Epithelial cell of prostate (primary cell): ENCODE measurements around the gene BANP.

Experiments used
- DNase-seq: peaks from one replicate; pipeline ENCODE4 v3.0.0-alpha.2; 2011; ENCODE audit warnings: low read depth, low spot score
- H3K27ac ChIP-seq: fragments of 450-650 bp; 2 replicates; pipeline ENCODE4 v1.5.1; 2017; ENCODE audit warnings: mild to moderate bottlenecking

The BANP gene

DNA sequence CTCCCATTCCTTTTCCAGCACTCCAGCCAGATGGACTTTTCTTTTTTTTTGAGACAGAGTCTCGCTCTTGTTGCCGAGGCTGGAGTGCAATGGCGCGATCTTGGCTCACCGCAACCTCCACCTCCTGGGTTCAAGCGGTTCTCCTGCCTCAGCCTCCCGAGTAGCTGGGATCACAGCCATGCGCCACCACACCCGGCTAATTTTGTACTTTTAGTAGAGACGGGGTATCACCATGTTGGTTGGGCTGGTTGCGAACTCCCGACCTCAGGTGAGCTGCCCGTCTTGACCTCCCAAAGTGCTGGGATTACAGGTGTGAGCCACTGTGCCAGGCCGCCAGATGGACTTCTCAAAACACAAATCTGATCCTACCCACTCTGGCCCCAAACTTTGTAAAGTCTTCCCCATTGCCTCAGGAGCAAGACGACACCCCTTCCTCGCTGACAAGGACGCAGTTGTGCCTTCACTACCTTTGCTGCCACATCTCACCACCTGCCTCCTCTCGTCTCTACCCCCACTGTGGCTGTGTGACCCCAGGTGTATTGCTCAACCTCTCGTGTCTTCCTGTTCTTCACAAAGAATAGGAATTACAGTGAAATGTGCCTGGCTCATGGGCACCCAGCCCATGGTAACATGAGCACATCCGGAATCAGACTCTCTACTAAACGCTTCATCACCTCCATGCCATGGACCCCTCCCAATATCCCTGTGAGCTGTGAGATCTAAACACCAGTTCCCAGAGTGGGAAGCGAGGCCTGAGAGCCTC, 3.7 kb upstream of the BANP start:
- peak overlapping the region; percentile 13 for H3K27ac ChIP-seq
- DNase-seq, result no peak

DNA sequence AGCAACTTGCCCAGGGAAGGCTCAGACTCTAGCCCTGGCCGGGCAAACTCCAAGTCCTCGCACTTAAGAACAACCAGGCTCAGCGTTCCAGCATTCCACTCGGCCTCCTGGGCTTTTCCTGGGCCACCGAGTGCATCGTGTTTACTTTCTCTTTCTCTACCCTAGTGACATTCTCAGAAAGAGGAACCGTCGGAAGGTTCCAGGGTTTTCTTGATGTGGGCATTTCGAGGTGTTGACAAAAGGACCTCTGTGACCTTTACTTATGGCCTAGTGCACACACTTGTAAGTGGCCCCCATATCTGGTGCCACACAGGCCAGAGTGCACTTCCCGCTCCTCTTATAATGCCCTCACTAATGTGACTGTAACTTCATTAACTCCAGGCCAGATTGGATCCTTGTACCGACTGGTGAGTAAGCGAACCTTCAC, 3.1 kb upstream of the BANP start:
- peak overlapping the region; percentile 13 for H3K27ac ChIP-seq
- DNase-seq, result no peak

DNA sequence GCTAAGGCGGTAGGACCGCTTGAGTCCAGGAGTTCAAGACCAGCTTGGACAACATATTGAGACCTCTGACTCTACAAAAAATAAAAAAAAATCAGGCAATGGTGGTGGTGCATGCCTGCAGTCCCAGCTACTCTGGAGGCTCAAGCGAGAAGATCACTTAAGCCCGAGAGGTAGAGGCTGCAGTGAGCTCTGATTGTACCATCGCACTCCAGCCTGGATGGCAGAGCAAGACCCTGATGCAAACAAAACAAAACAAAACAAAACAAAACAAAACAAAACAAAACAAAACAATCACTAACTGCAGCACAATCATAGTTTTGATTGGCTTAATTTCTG, 2.5 kb upstream of the BANP start:
- DNase-seq, result no peak
- H3K27ac ChIP-seq, result no peak overlapping the region

DNA sequence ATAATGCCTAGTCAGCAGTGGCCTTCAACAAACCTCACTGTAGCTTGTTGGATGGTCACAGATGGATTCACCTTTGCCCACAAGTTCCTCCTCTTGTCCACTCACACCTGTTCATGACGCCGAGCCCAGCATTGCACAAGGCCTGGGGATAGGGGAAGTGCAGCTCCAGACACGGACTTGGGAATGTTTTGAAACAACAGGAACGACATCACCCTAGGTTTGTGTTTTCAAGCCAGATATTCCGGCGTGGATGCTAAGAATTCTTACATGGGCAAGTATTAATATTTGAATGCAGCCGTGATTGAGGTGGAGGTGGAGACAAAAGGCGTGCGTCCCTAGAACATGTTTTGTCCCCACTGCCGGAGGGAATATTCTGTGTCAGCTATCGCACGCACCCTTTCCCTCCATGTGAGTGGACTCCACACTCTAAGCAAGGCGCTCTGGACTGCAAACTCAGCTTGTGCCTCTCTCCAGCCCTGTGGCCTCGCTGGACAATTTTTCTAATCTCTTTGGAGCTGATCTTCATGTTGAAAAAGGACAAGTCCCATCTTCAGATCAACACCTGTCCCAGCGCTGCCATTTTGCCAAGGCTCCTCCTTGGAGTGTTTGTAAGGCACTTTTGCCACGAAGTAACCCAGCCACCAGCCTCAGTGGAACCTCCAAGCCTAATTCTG, 2.0 kb upstream of the BANP start:
- no peak overlapping the region for H3K27ac ChIP-seq
- DNase-seq, result no peak

DNA sequence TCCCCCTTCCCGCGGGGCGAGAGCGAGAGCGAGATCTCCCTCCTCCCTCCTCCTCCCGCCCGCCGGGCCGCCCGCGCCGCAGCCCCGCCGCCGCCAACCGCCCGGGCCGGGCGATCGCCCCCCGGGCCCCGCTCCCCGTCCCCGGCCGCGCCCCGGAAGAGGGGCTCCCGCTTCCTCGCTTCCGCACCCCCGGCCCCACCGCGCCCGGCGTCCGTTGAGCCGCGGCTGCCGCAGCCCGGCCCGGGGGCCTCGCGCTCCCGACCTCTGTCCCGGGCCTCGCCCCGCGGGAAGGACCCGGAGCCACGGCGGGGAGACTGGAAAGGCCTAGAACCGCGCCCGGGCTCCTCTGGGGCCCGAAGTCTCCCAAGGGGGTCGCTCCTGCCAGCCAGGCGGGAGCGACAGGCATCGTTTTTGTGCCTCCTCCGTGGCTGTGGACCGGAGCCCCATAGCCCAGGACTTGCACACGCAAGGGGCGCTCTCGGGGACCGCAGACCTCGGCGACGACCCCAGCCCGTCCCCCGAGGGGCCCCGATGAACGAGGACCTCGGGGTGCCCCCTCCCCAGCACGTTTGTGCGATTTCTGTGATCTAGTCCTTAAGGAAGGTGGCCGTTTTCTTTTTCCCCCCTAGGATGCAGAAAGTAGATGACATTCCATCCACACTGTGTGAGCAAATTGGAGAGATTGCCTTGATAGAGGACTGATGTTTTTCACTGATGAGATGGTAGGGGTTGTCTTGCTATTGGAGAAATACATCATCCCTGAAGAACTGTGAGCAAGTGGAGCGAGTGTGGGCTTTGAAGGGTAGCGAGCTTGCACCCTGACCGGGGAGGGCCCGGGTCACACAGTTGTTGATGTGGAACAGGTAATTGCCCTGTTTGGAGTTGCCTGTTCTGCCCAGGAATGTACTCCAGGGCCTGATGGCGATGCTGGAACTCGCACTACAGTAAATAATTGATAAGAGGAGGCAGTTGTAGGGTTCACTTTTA, 611 bp downstream of the BANP start:
- peak overlapping the region; percentile 88 for H3K27ac ChIP-seq
- no peak for DNase-seq

DNA sequence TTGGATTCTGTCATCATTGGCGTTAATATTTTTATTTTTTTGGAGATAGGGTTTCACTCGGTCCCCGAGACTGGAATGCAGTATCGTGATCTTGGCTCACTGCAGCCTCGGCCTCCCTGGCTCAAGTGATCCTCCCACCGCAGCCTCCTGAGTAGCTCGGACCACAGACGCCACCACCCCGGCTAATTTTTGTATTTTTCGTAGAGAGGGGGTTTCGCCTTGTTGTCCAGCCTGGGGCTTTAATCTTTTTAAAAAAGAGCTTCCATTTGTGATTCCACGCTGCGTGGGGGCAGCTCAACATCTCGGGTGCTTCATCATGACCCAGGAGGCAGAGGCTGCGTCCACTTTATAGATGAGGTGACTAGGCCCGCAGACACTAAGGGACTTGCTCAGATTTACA, 1.5 kb downstream of the BANP start:
- no peak for DNase-seq
- H3K27ac ChIP-seq, result no peak overlapping the region

DNA sequence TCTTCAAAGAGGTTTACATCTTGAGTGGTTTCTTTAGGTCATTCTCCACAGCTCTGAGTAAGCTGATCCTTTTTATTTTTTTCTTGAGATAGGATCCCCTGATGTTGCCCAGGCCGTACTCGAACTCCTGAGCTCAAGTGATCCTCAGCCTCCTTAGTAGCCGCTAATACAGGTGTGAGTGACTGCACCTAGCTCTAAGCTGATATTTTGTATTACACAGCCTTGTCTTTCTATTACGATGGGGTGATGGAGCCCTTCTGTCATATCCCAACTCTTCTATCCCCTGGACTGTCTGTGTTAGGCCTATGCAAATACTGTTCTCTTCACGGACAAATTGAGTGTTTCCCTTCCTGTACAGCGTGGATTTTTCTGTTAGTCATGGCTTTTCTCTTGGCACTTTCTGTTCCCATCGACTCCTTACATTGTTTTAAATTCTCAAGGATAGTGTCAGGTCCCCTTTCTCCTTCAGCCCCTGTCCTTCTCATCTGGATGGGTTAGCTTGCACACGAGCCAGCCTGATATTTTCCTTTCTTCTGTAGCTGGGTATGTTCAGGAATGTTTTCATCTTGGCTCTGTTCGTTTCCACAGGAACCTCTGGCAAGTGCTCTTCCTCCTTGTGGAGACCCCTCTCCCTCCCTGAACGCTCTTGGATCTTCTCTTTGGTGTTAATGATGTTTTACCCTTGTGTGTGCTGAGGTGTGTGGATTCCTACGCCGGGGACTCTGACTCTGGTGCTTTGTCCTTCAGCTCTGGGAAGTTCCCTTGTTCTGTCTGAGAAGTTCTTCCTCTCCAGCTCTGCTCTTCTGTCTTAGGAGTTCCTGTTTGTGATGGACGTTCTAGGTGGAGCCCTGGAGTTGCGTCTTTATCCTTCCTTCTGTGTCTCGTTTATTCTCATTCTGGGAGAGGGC, 2.3 kb downstream of the BANP start:
- H3K27ac ChIP-seq, result no peak overlapping the region
- DNase-seq, result no peak

DNA sequence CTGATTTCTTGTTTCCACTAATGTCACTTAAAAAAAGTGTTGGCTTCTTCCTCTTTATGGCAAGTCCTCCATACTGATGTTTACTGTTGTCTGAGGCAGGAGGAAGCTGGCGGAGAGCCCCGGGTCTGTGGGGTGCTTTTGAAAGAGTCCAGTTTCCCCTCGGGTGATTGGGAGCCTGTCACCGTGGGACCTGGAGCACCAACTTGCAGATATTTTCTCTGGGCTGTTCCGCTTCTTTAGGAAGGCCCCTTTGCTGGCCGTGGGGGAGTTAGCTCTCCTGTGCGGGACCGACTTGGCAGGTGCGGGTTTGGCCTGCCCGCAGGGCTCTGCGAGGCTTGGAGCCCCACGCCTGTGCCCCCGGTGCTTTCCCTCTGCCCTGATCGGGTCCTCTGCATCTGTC, 3.1 kb downstream of the BANP start:
- DNase-seq, result no peak
- no peak overlapping the region for H3K27ac ChIP-seq

DNA sequence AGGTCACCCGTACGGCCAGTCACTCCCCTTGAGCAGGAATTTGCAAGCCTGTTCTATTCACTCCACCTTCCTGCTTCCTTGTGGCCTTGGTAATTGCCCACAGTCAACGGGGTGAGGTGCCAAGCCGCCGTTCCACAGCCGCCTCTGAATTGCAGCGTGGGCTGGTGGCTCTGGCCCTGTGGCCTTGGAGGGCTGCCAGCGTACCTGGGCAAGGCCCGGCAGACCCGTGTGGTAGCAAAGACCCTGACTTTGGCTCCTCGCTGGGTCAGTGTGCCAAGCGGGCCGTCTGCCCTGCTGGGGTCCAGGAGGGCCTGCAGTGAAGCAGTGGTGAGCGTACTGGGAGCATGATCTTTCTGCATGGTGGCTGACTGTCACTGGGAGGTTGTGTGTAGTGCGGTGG, 3.6 kb downstream of the BANP start:
- DNase-seq, result no peak
- no peak overlapping the region for H3K27ac ChIP-seq

DNA sequence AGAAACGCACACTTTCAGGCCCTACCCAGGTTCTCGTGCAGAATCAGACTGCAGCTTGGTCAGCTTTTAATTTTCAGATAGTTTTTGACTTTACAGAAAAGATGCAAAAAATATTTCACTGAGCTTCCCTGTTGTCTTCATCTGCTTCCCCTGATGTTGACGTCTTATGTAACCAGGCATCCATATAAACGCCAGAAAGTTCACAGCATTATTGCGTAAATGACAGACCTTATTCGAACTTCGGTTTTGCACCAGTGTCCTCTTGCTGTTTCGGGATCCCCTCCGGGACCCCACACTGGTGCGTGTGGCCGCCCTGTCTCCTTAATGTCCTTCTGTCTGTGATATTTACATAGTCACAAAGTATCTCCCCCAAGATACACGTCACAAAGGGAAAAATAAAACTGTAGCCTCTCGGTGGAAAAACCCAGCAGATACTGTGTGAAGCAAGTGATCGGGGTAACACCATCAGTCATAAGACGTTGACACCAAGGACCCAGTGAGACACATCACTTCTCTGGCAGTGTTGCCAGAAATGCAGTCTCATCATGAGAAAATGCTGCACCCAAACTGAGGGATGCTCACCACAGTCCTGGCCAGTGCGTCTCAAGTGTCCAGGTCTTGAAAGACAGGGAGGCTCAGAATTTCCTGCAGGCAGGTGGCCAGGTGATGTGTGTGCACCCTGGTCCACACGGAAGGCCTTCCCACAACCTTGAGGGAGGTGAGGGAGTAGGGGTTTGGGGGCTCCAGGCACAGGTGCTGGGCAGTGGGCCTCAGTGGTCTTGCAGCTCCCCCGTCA, 4.3 kb downstream of the BANP start:
- H3K27ac ChIP-seq, result no peak overlapping the region
- no peak for DNase-seq

DNA sequence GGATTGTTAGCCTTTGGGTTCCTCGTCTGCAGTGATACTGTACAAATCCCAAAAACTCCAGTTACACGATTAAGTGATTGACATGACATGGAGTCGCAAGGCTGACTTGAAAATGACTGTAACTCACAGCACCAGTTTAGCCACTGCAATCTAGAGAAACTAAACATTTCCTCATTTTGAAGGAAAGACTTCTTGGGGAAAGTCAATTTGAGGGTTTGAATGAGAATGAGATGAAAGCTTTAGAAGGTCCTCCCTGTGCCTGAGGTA, 4.8 kb downstream of the BANP start:
- no peak overlapping the region for H3K27ac ChIP-seq
- DNase-seq, result no peak

DNA sequence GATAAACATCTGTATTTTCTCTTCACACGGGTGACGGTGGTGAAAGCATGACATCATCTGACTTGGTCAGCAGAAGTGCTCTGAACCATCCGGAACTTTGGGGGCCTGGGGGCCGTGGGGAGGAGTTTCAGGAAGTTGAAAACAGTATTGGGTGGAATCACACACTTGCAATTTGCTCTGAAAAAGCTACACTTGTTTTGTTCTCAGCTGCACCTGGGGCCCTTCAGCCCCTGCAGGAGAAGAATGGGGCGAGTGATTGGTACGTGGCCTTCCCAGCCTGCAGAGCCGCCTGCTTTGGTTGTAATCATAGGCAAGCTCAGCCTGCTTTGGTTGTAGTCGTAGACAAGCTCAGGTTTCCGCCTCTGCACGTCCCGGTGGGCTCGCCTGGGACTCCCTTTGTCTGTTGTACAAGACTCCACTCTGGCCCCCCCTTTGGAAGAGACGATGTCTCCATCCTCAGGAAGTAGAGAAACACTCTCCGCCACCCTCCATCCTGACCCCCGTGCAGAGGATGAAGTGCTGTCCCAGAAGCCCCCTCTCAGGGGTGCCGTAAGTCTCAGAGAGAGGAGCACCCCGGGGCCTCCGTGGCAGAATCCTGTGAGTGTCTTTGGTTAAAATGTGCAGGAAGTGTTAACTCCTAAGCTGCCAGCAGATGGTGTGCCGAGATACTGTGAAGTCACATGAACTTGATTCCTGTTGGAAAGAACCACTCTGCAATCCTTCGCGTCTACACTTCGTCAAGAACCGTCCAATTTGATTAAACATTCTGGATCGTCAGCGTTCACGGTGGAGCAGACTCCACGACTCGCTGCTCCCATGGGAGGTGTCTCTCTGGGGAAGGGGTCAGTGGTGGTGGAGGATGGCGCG, 5.4 kb downstream of the BANP start:
- DNase-seq, result no peak
- no peak overlapping the region for H3K27ac ChIP-seq

DNA sequence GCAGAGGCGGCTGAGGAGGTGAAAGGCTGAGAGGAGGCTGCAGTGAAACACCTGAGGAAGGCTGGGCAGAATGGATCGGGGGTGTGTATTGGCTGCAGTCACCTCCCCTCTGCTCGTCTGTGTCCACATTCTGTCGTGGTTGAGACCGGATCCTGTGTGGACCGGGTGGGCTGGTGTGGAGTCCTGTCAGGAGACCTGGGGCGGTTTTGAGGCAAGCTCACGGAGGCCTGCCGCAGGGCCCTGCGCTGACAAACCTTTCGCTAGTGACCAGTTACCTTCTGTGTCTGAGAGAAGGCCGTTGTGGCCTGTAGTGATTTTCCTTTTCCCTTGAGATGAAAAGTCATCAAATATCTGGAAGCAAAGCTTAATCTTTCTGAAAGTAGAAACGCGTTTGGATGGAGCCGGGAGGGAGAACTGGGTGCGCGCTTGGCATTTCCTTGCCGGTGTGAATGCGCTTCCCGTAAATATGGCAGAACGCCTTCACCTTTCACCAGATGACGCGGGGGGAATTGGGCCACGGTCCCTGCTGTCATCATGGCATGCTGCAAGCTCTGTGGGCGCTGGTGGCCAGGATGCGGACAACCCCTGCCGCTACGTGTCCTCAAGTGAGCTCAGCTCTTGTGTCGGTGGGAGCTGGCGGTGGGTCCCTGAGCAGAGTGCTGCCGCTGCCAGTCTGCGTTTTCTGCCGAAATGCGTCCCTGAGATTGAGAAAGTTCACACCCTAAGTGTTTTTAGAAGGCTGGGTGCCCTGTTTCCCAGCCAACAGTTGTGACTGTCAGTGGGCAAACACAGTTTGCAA, 6.3 kb downstream of the BANP start:
- no peak for DNase-seq

DNA sequence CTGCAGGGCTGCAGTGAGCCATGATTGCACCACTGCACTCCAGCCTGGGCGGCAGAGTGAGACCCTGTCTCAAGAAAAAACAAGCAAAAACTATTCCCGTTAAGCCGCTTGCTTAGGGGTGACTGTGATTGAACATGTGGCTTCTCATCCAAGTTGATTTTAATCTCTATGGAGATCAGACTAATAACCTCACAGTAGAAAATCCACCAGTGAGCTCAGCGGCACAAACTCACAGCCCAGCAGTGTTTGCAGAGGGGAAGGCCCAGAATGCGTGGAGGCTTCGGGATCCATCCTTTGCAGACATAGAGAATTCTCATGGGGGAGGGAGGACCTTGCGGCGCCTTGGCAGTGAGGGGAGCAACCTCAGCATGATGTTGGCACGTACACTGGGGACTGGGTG, 7.4 kb downstream of the BANP start:
- DNase-seq, result no peak

More for the DNA sequence above, 6.3 kb downstream of the BANP start:
- no peak overlapping the region for H3K27ac ChIP-seq

DNA sequence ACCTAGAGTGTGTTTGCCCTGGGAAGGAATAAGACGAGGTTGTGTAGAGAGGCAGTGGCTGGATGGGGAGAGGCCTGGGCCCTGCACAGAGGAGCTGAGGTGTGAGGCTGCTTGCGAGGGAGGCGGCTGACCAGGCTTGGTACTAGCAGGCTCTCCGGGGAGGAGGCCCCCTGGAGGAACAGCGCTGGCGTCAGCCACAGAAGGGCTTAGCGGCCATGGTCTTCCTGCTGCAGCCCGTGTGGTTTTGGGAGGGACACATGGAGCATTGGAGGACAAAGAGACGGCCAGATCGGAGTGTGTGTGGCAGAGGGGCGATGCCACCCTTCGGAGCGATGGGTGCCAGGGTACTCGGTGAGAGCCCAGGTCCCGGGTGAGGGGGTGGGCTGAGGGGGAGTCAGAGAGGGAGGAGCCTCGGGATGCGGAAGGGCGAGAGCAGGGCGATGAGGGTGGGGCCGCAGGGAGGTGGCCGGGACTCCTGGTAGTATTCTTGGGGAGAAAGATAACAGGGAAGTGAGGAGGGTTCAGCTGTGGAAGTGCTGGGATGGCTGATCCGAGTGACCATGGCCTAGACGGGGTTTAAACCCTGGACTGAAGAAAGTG, 8.3 kb downstream of the BANP start:
- no peak for DNase-seq
- H3K27ac ChIP-seq, result no peak overlapping the region

More for the DNA sequence above, 7.4 kb downstream of the BANP start:
- no peak overlapping the region for H3K27ac ChIP-seq

DNA sequence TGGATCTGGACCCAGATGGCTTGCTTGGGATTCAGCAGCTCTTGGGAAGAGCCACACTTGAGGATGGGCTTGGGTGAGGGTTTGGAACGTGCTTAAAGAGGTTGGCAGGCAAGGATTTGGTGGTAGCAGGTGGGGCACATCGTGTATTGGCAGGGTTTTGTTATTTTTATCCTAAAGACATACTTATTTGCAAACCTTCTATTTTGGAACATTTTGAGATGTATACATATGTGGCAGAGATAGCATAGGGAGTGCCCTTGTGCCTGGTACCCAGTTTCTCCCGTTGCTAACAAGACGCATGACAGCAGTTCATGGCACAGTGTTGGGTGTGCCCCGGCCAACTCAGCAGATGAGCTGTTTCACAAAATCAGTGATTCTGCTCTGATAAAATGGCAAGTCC, 9.1 kb downstream of the BANP start:
- no peak for DNase-seq
- no peak overlapping the region for H3K27ac ChIP-seq

DNA sequence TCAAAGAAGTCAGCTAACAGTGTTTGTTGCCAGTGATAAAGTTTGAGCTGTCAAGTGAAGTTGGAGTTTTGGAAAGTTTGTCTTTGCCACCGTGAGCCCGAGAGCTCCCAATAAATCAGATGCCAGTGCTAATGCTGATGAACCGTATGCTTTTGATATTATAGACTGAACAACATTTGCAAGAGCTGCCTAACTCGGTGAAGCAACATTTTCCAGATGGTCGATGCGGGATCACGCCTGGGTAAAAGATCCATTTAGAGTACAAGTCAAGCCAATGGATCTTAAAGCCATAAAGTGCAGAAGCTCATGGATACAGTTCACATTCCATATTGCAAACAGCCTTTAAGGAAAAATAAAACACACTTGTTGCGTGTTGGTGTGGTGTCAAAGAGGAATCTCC, 9.6 kb downstream of the BANP start:
- no peak overlapping the region for H3K27ac ChIP-seq
- DNase-seq, result no peak
